NCI-H187 (cell line): Measurements from ENCODE around the gene EVC.
"Not testable (repeated sequence)": the region's sequence is repeated elsewhere in the genome, so short reads cannot be mapped to it uniquely, and the experiment has no call there.

Source experiments
- DNase-seq, 2 experiments: peaks; one replicate each; lab custom pipeline; 2025; lab: John Stamatoyannopoulos, UW

The EVC gene

GRCh38 chr4:5843573-5844530, 132.9 kb downstream of the EVC start:
- no peak for DNase-seq

- DNase-seq, result no peak
These were observed 134.3 kb downstream of the EVC start for GRCh38 chr4:5845035-5845905.

GRCh38 chr4:5851637-5852301, 140.8 kb downstream of the EVC start:
- no peak for DNase-seq

- no peak for DNase-seq
These were observed 141.7 kb downstream of the EVC start for GRCh38 chr4:5852523-5853202.

- DNase-seq, result no peak
These were observed 143.9 kb downstream of the EVC start for GRCh38 chr4:5854929-5855328.

- not testable (repeated sequence) for DNase-seq
These were observed 145.4 kb downstream of the EVC start for GRCh38 chr4:5856362-5856761.

GRCh38 chr4:5857199-5857598, 146.2 kb downstream of the EVC start:
- DNase-seq, result no peak

- no peak for DNase-seq
These were observed 147.2 kb downstream of the EVC start for GRCh38 chr4:5858020-5858769.

- no peak for DNase-seq
These were observed 152.6 kb downstream of the EVC start for GRCh38 chr4:5863461-5864113.
